BJ (cell line): ENCODE measurements around the gene SYNPO2. TPM values are rescaled to one million over a fixed set of nuclear protein-coding genes. Genes with fewer than 3 reads are reported as not detected.

Experiments
- CTCF ChIA-PET: fragments of 350-600 bp; formaldehyde crosslinking; extraction: SDS; loops from one replicate; lab custom pipeline; 2021; ENCODE audit warnings: antibody characterized with exemption, inconsistent platforms; lab: Yijun Ruan, JAX
- POLR2A ChIA-PET: fragments of 300-600 bp; sonication (Branson Sonifier 250); formaldehyde crosslinking; extraction: SDS; loops from one replicate; lab custom pipeline; 2021; ENCODE audit warnings: antibody characterized with exemption; lab: Charles Lee
- DNase-seq: peaks from one replicate; pipeline ENCODE4 v3.0.0-alpha.2; 2011; ENCODE audit warnings: low read depth
- H3K27me3 ChIP-seq: 2 replicates; pipeline ENCODE4 v1.6.0; 2011; ENCODE audit warnings: low read length; ENCODE audit not compliant: control insufficient read depth, insufficient read depth
- H3K36me3 ChIP-seq: 2 replicates; pipeline ENCODE4 v1.5.1; 2011; ENCODE audit warnings: low read length; ENCODE audit not compliant: control insufficient read depth, insufficient read depth
- H3K4me3 ChIP-seq: 2 replicates; pipeline ENCODE4 v1.5.1; 2011; ENCODE audit warnings: low read depth, mild to moderate bottlenecking, control low read depth, low read length
- polyA plus RNA-seq: library from polyadenylated mRNA; depleted of rRNA; stranded (reverse); fragments of >200 nt; gene quantifications from 2 replicates; pipeline ENCODE4 v1.2.3, GENCODE V29; 2011
- TF ChIP-seq, protein P1 (sequence below): IDR thresholded peaks from 2 replicates; pipeline ENCODE4 v1.5.1; 2011; ENCODE audit warnings: low read depth, mild to moderate bottlenecking, control low read depth, inconsistent platforms, low read length, moderate library complexity; ENCODE audit not compliant: insufficient read depth

The SYNPO2 gene
- polyA plus RNA-seq, 1 experiment, result 39.9 TPM

DNA sequence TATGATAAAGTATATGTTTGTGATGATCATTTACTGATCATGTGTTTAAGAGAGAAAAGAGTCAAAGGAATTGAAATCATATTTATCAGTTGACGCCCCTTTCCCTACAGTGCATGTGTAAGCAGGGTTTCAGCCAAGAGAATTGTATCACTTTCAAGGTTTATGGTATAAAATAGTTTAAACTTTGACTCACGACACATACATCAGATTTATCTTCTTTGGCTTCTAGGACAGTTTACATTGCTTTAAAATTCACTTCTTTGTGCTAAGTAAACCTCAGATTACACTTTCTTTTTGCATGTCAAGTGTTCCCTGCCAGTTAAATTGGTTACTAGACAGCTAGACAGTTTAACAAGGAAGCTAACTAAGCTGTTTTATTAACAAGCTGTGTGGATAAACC, 160.7 kb downstream of the SYNPO2 start:
- CTCF ChIA-PET, result interaction anchor here (1.3 kb wide), 1 partner anchor 10 kb away, joined by 3 read pairs; no protein-coding TSS in a partner anchor
- TF ChIP-seq, protein P1, sequence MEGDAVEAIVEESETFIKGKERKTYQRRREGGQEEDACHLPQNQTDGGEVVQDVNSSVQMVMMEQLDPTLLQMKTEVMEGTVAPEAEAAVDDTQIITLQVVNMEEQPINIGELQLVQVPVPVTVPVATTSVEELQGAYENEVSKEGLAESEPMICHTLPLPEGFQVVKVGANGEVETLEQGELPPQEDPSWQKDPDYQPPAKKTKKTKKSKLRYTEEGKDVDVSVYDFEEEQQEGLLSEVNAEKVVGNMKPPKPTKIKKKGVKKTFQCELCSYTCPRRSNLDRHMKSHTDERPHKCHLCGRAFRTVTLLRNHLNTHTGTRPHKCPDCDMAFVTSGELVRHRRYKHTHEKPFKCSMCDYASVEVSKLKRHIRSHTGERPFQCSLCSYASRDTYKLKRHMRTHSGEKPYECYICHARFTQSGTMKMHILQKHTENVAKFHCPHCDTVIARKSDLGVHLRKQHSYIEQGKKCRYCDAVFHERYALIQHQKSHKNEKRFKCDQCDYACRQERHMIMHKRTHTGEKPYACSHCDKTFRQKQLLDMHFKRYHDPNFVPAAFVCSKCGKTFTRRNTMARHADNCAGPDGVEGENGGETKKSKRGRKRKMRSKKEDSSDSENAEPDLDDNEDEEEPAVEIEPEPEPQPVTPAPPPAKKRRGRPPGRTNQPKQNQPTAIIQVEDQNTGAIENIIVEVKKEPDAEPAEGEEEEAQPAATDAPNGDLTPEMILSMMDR, result no peak
- DNase-seq, result no peak

DNA sequence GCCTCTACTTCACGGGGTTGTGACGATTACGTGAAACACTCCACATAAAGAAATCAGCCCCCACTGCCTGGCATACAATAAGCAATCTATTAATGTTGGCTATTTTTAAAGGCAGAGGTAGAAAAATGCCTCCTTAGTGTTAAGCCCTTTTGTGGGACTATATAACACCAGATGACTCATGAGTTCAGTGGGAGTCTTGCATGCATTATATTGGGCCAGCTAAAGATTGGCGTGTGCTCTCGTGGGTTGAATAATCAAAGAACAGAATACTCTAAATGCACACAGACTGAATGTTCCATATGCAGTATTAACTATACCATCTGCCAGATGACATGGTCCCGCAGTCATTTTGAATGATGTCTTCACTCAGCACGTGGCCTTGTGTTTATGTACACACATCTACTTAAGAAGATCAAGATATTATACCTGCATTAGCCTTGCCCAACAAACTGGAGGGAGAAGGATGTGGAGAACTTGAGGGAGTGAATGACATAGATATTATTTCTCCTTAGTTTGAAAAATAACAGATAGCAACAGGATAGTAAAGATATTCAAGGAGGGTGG, 162.0 kb downstream of the SYNPO2 start:
- POLR2A ChIA-PET, result interaction anchor here (0.8 kb wide), 1 partner anchor 15 kb away, joined by 3 read pairs; no protein-coding TSS in a partner anchor
- DNase-seq, result no peak
- TF ChIP-seq, protein P1, result no peak
- CTCF ChIA-PET, result no interaction called here
- no peaks in the 10 kb centered on the region for H3K27me3 ChIP-seq
- H3K4me3 ChIP-seq, result no peak overlapping the region
- H3K36me3 ChIP-seq, result no peaks in the 10 kb centered on the region

More for the DNA sequence above, 160.7 kb downstream of the SYNPO2 start:
- no peak overlapping the region for H3K4me3 ChIP-seq
- H3K36me3 ChIP-seq, result no peaks in the 10 kb centered on the region
- H3K27me3 ChIP-seq, result no peaks in the 10 kb centered on the region
- POLR2A ChIA-PET, result interaction anchor here (0.6 kb wide), 1 partner anchor 251 kb away, joined by 4 read pairs; no protein-coding TSS in a partner anchor

DNA sequence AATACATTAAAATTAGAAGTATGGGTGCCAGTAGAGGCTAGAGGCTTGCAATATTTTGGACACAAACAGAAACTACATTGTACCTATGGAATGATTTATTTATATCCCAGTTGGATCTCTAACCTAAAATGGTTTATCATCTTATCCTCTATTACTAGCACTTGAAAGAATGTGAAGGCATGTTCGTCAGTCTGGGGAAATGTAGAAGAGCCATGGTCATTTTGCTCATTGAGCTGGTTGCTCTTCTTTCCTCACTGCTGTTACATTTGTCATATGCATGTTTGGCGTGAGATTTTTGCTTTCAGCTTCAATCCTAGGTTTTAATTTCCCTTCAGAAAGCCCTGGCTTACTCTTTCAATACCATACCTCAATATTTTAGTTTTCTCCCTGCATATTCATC, 164.6 kb downstream of the SYNPO2 start:
- no peak for DNase-seq
- ChIA-PET POLR2A (no interaction called here), CTCF (no interaction called here)
- Histone ChIP-seq H3K27me3 (no peaks in the 10 kb centered on the region), H3K4me3 (no peak overlapping the region), H3K36me3 (no peaks in the 10 kb centered on the region)
- TF ChIP-seq, protein P1, result no peak

- no peaks in the 10 kb centered on the region for H3K27me3 ChIP-seq
- TF ChIP-seq, protein P1, result no peak
- ChIA-PET CTCF (interaction anchor here (0.8 kb wide), 1 partner anchor 16 kb away, joined by 4 read pairs; no protein-coding TSS in a partner anchor), POLR2A (no interaction called here)
- DNase-seq, result no peak
- no peaks in the 10 kb centered on the region for H3K36me3 ChIP-seq
- no peak overlapping the region for H3K4me3 ChIP-seq
Measured at GRCh38 chr4:119053997-119054396, 165.3 kb downstream of the SYNPO2 start.

DNA sequence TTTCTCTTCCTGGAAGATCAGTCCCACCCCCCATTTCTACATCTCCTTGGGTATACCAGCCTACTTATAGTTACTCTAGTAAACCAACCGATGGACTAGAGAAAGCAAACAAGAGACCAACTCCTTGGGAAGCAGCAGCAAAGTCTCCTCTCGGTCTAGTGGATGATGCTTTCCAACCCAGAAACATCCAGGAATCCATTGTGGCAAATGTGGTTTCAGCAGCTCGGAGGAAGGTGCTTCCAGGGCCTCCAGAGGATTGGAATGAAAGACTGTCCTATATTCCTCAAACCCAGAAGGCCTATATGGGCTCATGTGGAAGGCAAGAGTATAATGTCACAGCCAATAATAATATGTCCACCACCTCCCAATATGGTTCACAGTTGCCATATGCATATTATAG, 168.8 kb downstream of the SYNPO2 start:
- no peaks in the 10 kb centered on the region for H3K27me3 ChIP-seq
- ChIA-PET POLR2A (no interaction called here), CTCF (interaction anchor here (2.0 kb wide), 1 partner anchor 15 kb away, joined by 9 read pairs; no protein-coding TSS in a partner anchor)
- H3K4me3 ChIP-seq, result no peak overlapping the region
- DNase-seq, result no peak
- H3K36me3 ChIP-seq, result no peaks in the 10 kb centered on the region
- TF ChIP-seq, protein P1, result no peak
